Neuronal stem cell (in vitro differentiated cells): ENCODE results near the gene RPGRIP1L.

Experiments used
- DNase-seq: peaks from one replicate; pipeline ENCODE4 v3.0.0-alpha.2; 2013; ENCODE audit warnings: low spot score
- H2AFZ ChIP-seq: one replicate; pipeline ENCODE4 v1.6.1; 2013; ENCODE audit warnings: mild to moderate bottlenecking, low read length, inconsistent platforms
- H2AK5ac ChIP-seq: 2 replicates; pipeline ENCODE4 v1.6.1; 2013; ENCODE audit warnings: low read depth, mild to moderate bottlenecking, inconsistent platforms, low read length, moderate library complexity, mixed read lengths
- H2BK120ac ChIP-seq: 2 replicates; pipeline ENCODE4 v1.6.1; 2013; ENCODE audit warnings: low read depth, mild to moderate bottlenecking, inconsistent platforms, low read length, moderate library complexity, mixed read lengths
- H2BK12ac ChIP-seq: one replicate; pipeline ENCODE4 v1.6.1; 2013; ENCODE audit warnings: low read length, inconsistent platforms
- H2BK15ac ChIP-seq: 2 replicates; pipeline ENCODE4 v1.6.1; 2013; ENCODE audit warnings: mild to moderate bottlenecking, low read length, inconsistent platforms, mixed read lengths
- H2BK5ac ChIP-seq: one replicate; pipeline ENCODE4 v1.6.1; 2013; ENCODE audit warnings: inconsistent platforms, mild to moderate bottlenecking, low read length, moderate library complexity
- H3K14ac ChIP-seq: one replicate; pipeline ENCODE4 v1.6.1; 2013; ENCODE audit warnings: low read length, inconsistent platforms
- H3K18ac ChIP-seq: 2 replicates; pipeline ENCODE4 v1.6.1; 2013; ENCODE audit warnings: low read length, inconsistent platforms
- H3K23ac ChIP-seq: 2 replicates; pipeline ENCODE4 v1.6.1; 2013; ENCODE audit warnings: low read depth, mild to moderate bottlenecking, mixed read lengths, low read length, inconsistent platforms; ENCODE audit not compliant: poor library complexity
- H3K27ac ChIP-seq: replicated peaks from 3 replicates; pipeline ENCODE4 v1.5.1; 2013; ENCODE audit warnings: low read length, inconsistent platforms
- H3K27me3 ChIP-seq, 3 experiments: 2 replicates each; pipeline ENCODE4 v1.6.1; 2013; ENCODE audit warnings: low read length in 3 of 3, mild to moderate bottlenecking in 2 of 3, inconsistent platforms in 1 of 3, low read depth in 1 of 3, mixed read lengths in 1 of 3, moderate library complexity in 1 of 3; ENCODE audit not compliant: control insufficient read depth in 3 of 3, insufficient read depth in 3 of 3
- H3K36me3 ChIP-seq, 2 donors: replicated peaks in 1 of 2; 2 replicates each; pipeline ENCODE4 v1.6.1; 2013; ENCODE audit warnings: low read length in 2 of 2; ENCODE audit not compliant: control insufficient read depth in 2 of 2, insufficient read depth in 2 of 2
- H3K4ac ChIP-seq: 2 replicates; pipeline ENCODE4 v1.6.1; 2013; ENCODE audit warnings: inconsistent platforms, mild to moderate bottlenecking, low read length, moderate library complexity
- H3K4me1 ChIP-seq, 2 donors: 1 replicate in 1 of 2; 2 replicates in 1 of 2; pipeline ENCODE4 v1.6.1; 2013; ENCODE audit warnings: low read length in 2 of 2, low read depth in 1 of 2; ENCODE audit not compliant: control insufficient read depth in 2 of 2, insufficient read depth in 1 of 2
- H3K4me2 ChIP-seq: one replicate; pipeline ENCODE4 v1.6.1; 2013; ENCODE audit warnings: mild to moderate bottlenecking, low read length, inconsistent platforms; ENCODE audit not compliant: insufficient read depth, poor library complexity, severe bottlenecking
- H3K4me3 ChIP-seq, 2 donors: 2 replicates each; pipeline ENCODE4 v1.5.1; 2013; ENCODE audit warnings: low read length in 2 of 2, mild to moderate bottlenecking in 2 of 2, inconsistent platforms in 1 of 2, moderate library complexity in 1 of 2
- H3K79me1 ChIP-seq: one replicate; pipeline ENCODE4 v1.6.1; 2013; ENCODE audit warnings: low read depth, mild to moderate bottlenecking, inconsistent platforms, low read length, moderate library complexity
- H3K9ac ChIP-seq: one replicate; pipeline ENCODE4 v1.6.1; 2013; ENCODE audit warnings: mild to moderate bottlenecking, low read depth, low read length, inconsistent platforms; ENCODE audit not compliant: poor library complexity
- H3K9me3 ChIP-seq, 2 donors: replicated peaks in 1 of 2; 2 replicates each; pipeline versions ENCODE3 to v1.6.1; 2013; ENCODE audit warnings: low read length in 2 of 2, mild to moderate bottlenecking in 2 of 2, inconsistent platforms in 1 of 2, low read depth in 1 of 2, mixed read lengths in 1 of 2, moderate library complexity in 1 of 2; ENCODE audit not compliant: control insufficient read depth in 2 of 2, insufficient read depth in 1 of 2
- H4K8ac ChIP-seq: one replicate; pipeline ENCODE4 v1.6.1; 2013; ENCODE audit warnings: low read depth, mild to moderate bottlenecking, inconsistent platforms, low read length, moderate library complexity
- H4K91ac ChIP-seq: one replicate; pipeline ENCODE4 v1.6.1; 2013; ENCODE audit warnings: low read length, low read depth, mild to moderate bottlenecking, inconsistent platforms; ENCODE audit not compliant: poor library complexity
- WGBS, 2 donors: extraction: QIAGEN DNeasy Blood & Tissue Kit; methylation state at CpG; one replicate each; pipeline ENCODE4 v1.1.7; 2013; ENCODE audit warnings: missing lambda C conversion rate in 2 of 2, mixed read lengths in 1 of 2; ENCODE audit not compliant: insufficient read length in 2 of 2, insufficient replicate concordance in 1 of 2; ENCODE audit errors: extremely low coverage in 2 of 2; 5-methylcytosine and 5-hydroxymethylcytosine counted together

The RPGRIP1L gene

GRCh38 chr16:53559270-53559951 is 144.2 kb downstream of the RPGRIP1L start:
- no CpG with 5 or more reads among the region's 5 CpGs for WGBS, 2 donors
- H3K4ac ChIP-seq = no peak overlapping the region
- no peak overlapping the region for H3K4me3 ChIP-seq
- H3K27ac ChIP-seq = no peak overlapping the region
- no peaks in the 10 kb centered on the region for H3K27me3 ChIP-seq
- no peaks in the 10 kb centered on the region for H3K79me1 ChIP-seq
- H2BK15ac ChIP-seq = no peak overlapping the region
- H3K9ac ChIP-seq = no peak overlapping the region
- H4K91ac ChIP-seq = no peak overlapping the region
- H4K8ac ChIP-seq = no peak overlapping the region
- H3K18ac ChIP-seq = no peak overlapping the region
- H3K36me3 ChIP-seq = no peaks in the 10 kb centered on the region
- H2BK12ac ChIP-seq = no peak overlapping the region
- H3K4me1 ChIP-seq = no peaks in the 10 kb centered on the region
- H2AFZ ChIP-seq = peak overlapping the region; percentile 6
- peaks cover 0 to 2% of the 10 kb centered on the region in 2 donors for H3K9me3 ChIP-seq
- no peak overlapping the region for H3K4me2 ChIP-seq
- H3K23ac ChIP-seq = no peak overlapping the region
- no peak for DNase-seq
- no peak overlapping the region for H2BK5ac ChIP-seq
- no peak overlapping the region for H2BK120ac ChIP-seq
- no peak overlapping the region for H3K14ac ChIP-seq
- no peak overlapping the region for H2AK5ac ChIP-seq

GRCh38 chr16:53558710-53559109 is 144.9 kb downstream of the RPGRIP1L start:
- H3K18ac ChIP-seq = peak overlapping the region; percentile 2
- no peak overlapping the region for H3K4ac ChIP-seq
- H3K14ac ChIP-seq = peak overlapping the region; percentile 5
- no peak overlapping the region for H2BK120ac ChIP-seq
- H3K9me3 ChIP-seq = no peaks in the 10 kb centered on the region
- H3K79me1 ChIP-seq = no peaks in the 10 kb centered on the region
- no peak overlapping the region for H2BK5ac ChIP-seq
- no peaks in the 10 kb centered on the region for H3K27me3 ChIP-seq
- no peak overlapping the region for H2AFZ ChIP-seq
- no peaks in the 10 kb centered on the region for H3K36me3 ChIP-seq
- no peak overlapping the region for H3K27ac ChIP-seq
- no peak overlapping the region for H2BK12ac ChIP-seq
- H3K4me1 ChIP-seq = no peaks in the 10 kb centered on the region
- WGBS, 2 donors = no CpG with 5 or more reads among the region's 5 CpGs
- H2AK5ac ChIP-seq = no peak overlapping the region
- no peak overlapping the region for H4K91ac ChIP-seq
- no peak overlapping the region for H3K9ac ChIP-seq
- no peak overlapping the region for H3K4me2 ChIP-seq
- H3K23ac ChIP-seq = no peak overlapping the region
- H4K8ac ChIP-seq = no peak overlapping the region
- H3K4me3 ChIP-seq = no peak overlapping the region
- H2BK15ac ChIP-seq = no peak overlapping the region
- no peak for DNase-seq

DNA sequence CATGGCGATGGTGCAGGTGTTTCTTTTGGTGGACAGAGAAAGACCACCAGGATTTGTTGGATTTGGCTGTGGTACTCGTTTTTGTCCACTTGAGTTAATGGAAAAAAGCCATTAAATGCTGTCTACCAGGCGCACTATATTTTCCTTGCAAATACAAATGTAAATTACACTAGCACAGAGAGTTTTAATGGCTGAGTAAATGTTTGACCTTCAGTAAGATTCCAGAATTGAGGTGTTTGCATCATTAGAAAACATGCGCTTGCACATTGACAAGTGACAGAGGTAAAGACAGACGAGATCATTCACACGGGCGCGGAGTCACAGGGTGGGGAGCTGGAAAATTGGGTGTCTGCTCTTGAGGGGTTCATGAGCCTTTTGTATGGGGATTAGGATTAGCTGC is 147.1 kb downstream of the RPGRIP1L start:
- Histone ChIP-seq H2AFZ (no peak overlapping the region), H3K27me3 (peaks cover 0 to 3% (median 0%) of the 10 kb centered on the region in 3 experiments), H3K23ac (no peak overlapping the region), H3K79me1 (no peaks in the 10 kb centered on the region), H2BK12ac (no peak overlapping the region), H3K18ac (no peak overlapping the region), H2AK5ac (no peak overlapping the region), H3K4me3 (no peak overlapping the region), H3K36me3 (no peaks in the 10 kb centered on the region), H3K9ac (no peak overlapping the region), H2BK15ac (no peak overlapping the region), H4K91ac (no peak overlapping the region), H3K4me1 (no peaks in the 10 kb centered on the region), H3K14ac (no peak overlapping the region), H3K4me2 (no peak overlapping the region), H3K4ac (no peak overlapping the region), H4K8ac (no peak overlapping the region), H2BK120ac (no peak overlapping the region), H3K9me3 (no peaks in the 10 kb centered on the region), H2BK5ac (no peak overlapping the region), H3K27ac (no peak overlapping the region)
- DNase-seq = no peak
- no CpG with 5 or more reads among the region's 8 CpGs for WGBS, 2 donors

DNA sequence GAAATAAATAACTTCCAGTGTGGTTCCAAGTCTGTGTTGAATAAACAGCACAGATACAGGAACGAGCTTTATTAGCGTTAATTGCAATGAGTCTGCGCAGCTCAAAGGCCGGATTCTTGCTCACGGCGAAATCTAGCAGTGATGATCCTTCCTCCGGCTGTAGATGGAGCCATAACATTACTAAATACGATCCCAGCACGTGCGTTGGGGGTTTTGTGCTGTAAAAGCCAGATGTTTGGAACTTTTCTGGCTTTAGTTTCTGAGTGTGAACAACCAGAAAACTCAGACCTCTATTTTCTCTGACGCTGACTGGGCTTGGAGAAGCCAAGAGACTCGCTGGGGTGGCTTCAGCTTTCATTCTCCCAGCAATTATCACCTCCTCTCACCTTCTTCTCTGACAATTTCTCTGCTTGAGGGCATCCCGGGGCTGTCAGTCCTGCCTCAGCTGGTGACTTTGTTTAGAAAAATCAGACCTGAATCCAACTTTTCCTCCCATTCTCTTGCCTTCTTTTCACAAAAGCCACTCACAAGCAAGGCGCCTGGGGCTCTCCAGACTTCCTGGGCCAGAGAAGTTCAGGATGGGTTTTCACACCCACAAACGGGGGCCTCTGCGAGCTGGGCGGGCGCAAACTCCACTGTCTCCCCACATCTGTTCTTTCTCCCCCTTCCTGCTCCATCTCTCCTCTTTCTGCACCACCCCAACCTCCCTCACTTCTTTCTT is 153.5 kb downstream of the RPGRIP1L start:
- Histone ChIP-seq H3K9me3 (no peaks in the 10 kb centered on the region), H3K36me3 (no peaks in the 10 kb centered on the region), H2AFZ (peak overlapping the region; percentile 78), H2BK15ac (no peak overlapping the region), H3K27me3 (peaks cover 0 to 20% (median 0%) of the 10 kb centered on the region in 3 experiments), H3K9ac (no peak overlapping the region), H3K79me1 (no peaks in the 10 kb centered on the region), H2BK120ac (no peak overlapping the region), H3K23ac (no peak overlapping the region), H3K27ac (no peak overlapping the region), H2BK12ac (no peak overlapping the region), H3K14ac (no peak overlapping the region), H2BK5ac (no peak overlapping the region), H3K4ac (no peak overlapping the region), H3K18ac (peak overlapping the region; percentile 22), H3K4me3 (no peak overlapping the region), H4K91ac (no peak overlapping the region), H3K4me2 (no peak overlapping the region), H4K8ac (no peak overlapping the region), H2AK5ac (no peak overlapping the region), H3K4me1 (peaks cover 3 to 9% of the 10 kb centered on the region in 2 donors)
- WGBS, 2 donors = no CpG with 5 or more reads among the region's 18 CpGs
- DNase-seq = peak; percentile 64
